K562 (cell line): Measurements from ENCODE around the gene ANKRD23. TPM values are rescaled to one million over a fixed set of nuclear protein-coding genes. Genes with fewer than 3 reads are reported as not detected.

Experiments
- ATF3 ChIP-seq, 2 experiments: fragments of 450-650 bp in 1 of 2; sonication (generic) in 1 of 2; formaldehyde crosslinking in 1 of 2; IDR thresholded peaks in 1 of 2; conservative IDR thresholded peaks in 1 of 2; 2 replicates each; pipeline versions ENCODE4 v1.6.1 to v1.8.1; 2016 to 2023; ENCODE audit warnings: mild to moderate bottlenecking in 2 of 2, moderate library complexity in 2 of 2, inconsistent platforms in 1 of 2, missing genetic modification reagents in 1 of 2
- C11orf30 ChIP-seq: fragments of 450-650 bp; IDR thresholded peaks from 2 replicates; pipeline ENCODE4 v1.6.1; 2016; ENCODE audit warnings: low read depth, mild to moderate bottlenecking
- CREB1 ChIP-seq, 2 experiments: sonication (generic) in 1 of 2; formaldehyde crosslinking in 1 of 2; IDR thresholded peaks; 2 replicates each; pipeline versions ENCODE4 v1.6.1 to v1.8.0; 2012 to 2022; ENCODE audit warnings: inconsistent platforms in 1 of 2, mild to moderate bottlenecking in 1 of 2, missing genetic modification reagents in 1 of 2, moderate library complexity in 1 of 2
- MLLT1 ChIP-seq, 2 experiments: fragments of 450-650 bp; IDR thresholded peaks; 2 replicates each; pipeline ENCODE4 v1.6.1; 2016
- PCBP2 ChIP-seq: fragments of 200-400 bp; formaldehyde crosslinking; IDR thresholded peaks from 2 replicates; pipeline ENCODE4 v1.6.1; 2018; ENCODE audit warnings: low read length, low read depth, mild to moderate bottlenecking, moderate library complexity; ENCODE audit not compliant: poor library complexity, severe bottlenecking
- POLR2AphosphoS2 ChIP-seq: IDR thresholded peaks from 2 replicates; pipeline ENCODE4 v1.6.1; 2012; ENCODE audit warnings: low read length, improper control_type of control experiment
- TFAP4 ChIP-seq: sonication (generic); formaldehyde crosslinking; IDR thresholded peaks from 2 replicates; pipeline ENCODE4 v1.8.0; 2022; ENCODE audit warnings: missing genetic modification reagents, mild to moderate bottlenecking, moderate library complexity, borderline replicate concordance
- ZBTB49 ChIP-seq: sonication (generic); formaldehyde crosslinking; IDR thresholded peaks from 2 replicates; pipeline ENCODE4 v1.8.0; 2022; ENCODE audit warnings: missing genetic modification reagents, mild to moderate bottlenecking, borderline replicate concordance
- polyA plus RNA-seq, 8 experiments: library from polyadenylated mRNA; depleted of rRNA in 4 of 8; stranded (reverse) in 5 of 8; unstranded in 3 of 8; fragments of >200 nt; fragmentation: Nextera tagmentation in 2 of 8; fragmentation: Illumina TruSeq in 1 of 8; extraction: Ambion mirVana in 2 of 8; extraction: Trizol in 1 of 8; gene quantifications; 2 replicates each; pipeline versions ENCODE4 v1.2.1 to v1.2.3, GENCODE V29; 2011 to 2014; ENCODE audit warnings: inconsistent platforms in 1 of 8, missing spikeins in 1 of 8
- total RNA-seq, 7 experiments: library from RNA; depleted of rRNA in 6 of 7; stranded (reverse); fragments of >200 nt in 6 of 7; fragmentation: Illumina TruSeq in 2 of 7; extraction: Trizol in 2 of 7; gene quantifications; 2 replicates each; pipeline versions ENCODE4 v1.2.1 to v1.2.3, GENCODE V29; 2011 to 2021; ENCODE audit warnings: low replicate concordance in 1 of 7

Gene ANKRD23
- total and polyA plus RNA-seq, 9 of the 15 experiments (the other 6 are each of a cell fraction or from before 2014, with no cell fraction given), result 0.32 to 4.8 (median 2.8) TPM

- TF ChIP-seq ZBTB49 (CRISPR knock-in tag) (0 out of 2 replicates have a peak, but pooled peaks have one; percentile 68), CREB1 (IDR thresholded peaks at IDR 0.05) (no peak), CREB1 (CRISPR knock-in tag; IDR thresholded peaks at IDR 0.05) (no peak), PCBP2 (no peak), ATF3 (IDR thresholded peaks at IDR 0.05) (no peak), ATF3 (CRISPR knock-in tag; conservative IDR thresholded peaks at IDR 0.05) (no peak), POLR2AphosphoS2 (peak; percentile 63), MLLT1 (IDR thresholded peaks at IDR 0.05) (peak in 1 of 2 experiments; percentile 64; a peak in 2 of 4 replicates), C11orf30 (peak; percentile 95), TFAP4 (CRISPR knock-in tag) (peak; percentile 92)
These were observed 26.9 kb upstream of the ANKRD23 start (continued) for GRCh38 chr2:96870626-96871255.
